Neuron (in vitro differentiated cells): ENCODE results near the gene ARL10.

ENCODE experiments used
- H2AFZ ChIP-seq: one replicate; pipeline ENCODE4 v1.6.1; 2013; ENCODE audit warnings: low read depth, mild to moderate bottlenecking, inconsistent platforms, low read length, moderate library complexity
- H3K27me3 ChIP-seq: one replicate; pipeline ENCODE4 v1.6.1; 2013; ENCODE audit warnings: low read length; ENCODE audit not compliant: insufficient read depth
- H3K36me3 ChIP-seq: one replicate; pipeline ENCODE4 v1.6.1; 2013; ENCODE audit warnings: low read length; ENCODE audit not compliant: insufficient read depth
- H3K4me1 ChIP-seq: one replicate; pipeline ENCODE4 v1.6.1; 2013; ENCODE audit warnings: low read length; ENCODE audit not compliant: insufficient read depth
- H3K4me3 ChIP-seq: 2 replicates; pipeline ENCODE4 v1.5.1; 2013; ENCODE audit warnings: mild to moderate bottlenecking, low read length, moderate library complexity
- H3K9me3 ChIP-seq: one replicate; pipeline ENCODE4 v1.6.1; 2013; ENCODE audit warnings: low read length

Gene ARL10

GRCh38 chr5:176352116-176352878 is 13.0 kb upstream of the ARL10 start:
- H3K36me3 ChIP-seq = peaks cover 92% of the 10 kb centered on the region
- no peaks in the 10 kb centered on the region for H3K4me1 ChIP-seq
- H3K27me3 ChIP-seq = no peaks in the 10 kb centered on the region
- H3K9me3 ChIP-seq = peaks cover 2% of the 10 kb centered on the region
- no peak overlapping the region for H3K4me3 ChIP-seq
- H2AFZ ChIP-seq = no peak overlapping the region

- H3K4me1 ChIP-seq = no peaks in the 10 kb centered on the region
- peaks cover 86% of the 10 kb centered on the region for H3K36me3 ChIP-seq
- H2AFZ ChIP-seq = no peak overlapping the region
These were observed 11.8 kb upstream of the ARL10 start for GRCh38 chr5:176353533-176353932.

GRCh38 chr5:176355400-176356178 is 9.7 kb upstream of the ARL10 start:
- Histone ChIP-seq H2AFZ (no peak overlapping the region), H3K36me3 (peaks cover 72% of the 10 kb centered on the region), H3K4me3 (no peak overlapping the region), H3K4me1 (no peaks in the 10 kb centered on the region), H3K27me3 (no peaks in the 10 kb centered on the region), H3K9me3 (peaks cover 2% of the 10 kb centered on the region)

More at GRCh38 chr5:176353533-176353932, 11.8 kb upstream of the ARL10 start:
- Histone ChIP-seq H3K4me3 (no peak overlapping the region), H3K9me3 (peaks cover 2% of the 10 kb centered on the region), H3K27me3 (no peaks in the 10 kb centered on the region)

GRCh38 chr5:176356179-176356566 is 9.1 kb upstream of the ARL10 start:
- Histone ChIP-seq H3K9me3 (peaks cover 2% of the 10 kb centered on the region), H3K36me3 (peaks cover 69% of the 10 kb centered on the region), H3K27me3 (no peaks in the 10 kb centered on the region)

GRCh38 chr5:176359658-176360057 is 5.6 kb upstream of the ARL10 start:
- Histone ChIP-seq H2AFZ (no peak overlapping the region), H3K36me3 (peaks cover 36% of the 10 kb centered on the region), H3K27me3 (no peaks in the 10 kb centered on the region), H3K4me3 (peak overlapping the region; percentile 14), H3K4me1 (no peaks in the 10 kb centered on the region), H3K9me3 (no peaks in the 10 kb centered on the region)

More at GRCh38 chr5:176356179-176356566, 9.1 kb upstream of the ARL10 start:
- no peak overlapping the region for H2AFZ ChIP-seq
- no peak overlapping the region for H3K4me3 ChIP-seq
- no peaks in the 10 kb centered on the region for H3K4me1 ChIP-seq

GRCh38 chr5:176360894-176361436 is 4.3 kb upstream of the ARL10 start:
- peak overlapping the region; percentile 79 for H3K4me3 ChIP-seq
- H3K36me3 ChIP-seq = peaks cover 25% of the 10 kb centered on the region
- H3K9me3 ChIP-seq = no peaks in the 10 kb centered on the region
- peak overlapping the region; percentile 56 for H2AFZ ChIP-seq
- H3K4me1 ChIP-seq = no peaks in the 10 kb centered on the region
- no peaks in the 10 kb centered on the region for H3K27me3 ChIP-seq

GRCh38 chr5:176361437-176362232 is 3.7 kb upstream of the ARL10 start, which contains the start of gene KIAA1191:
KIAA1191 (minus strand) TSS chr5:176361764; CDS start chr5:176359508, 2,256 bp downstream.
- Histone ChIP-seq H3K27me3 (no peaks in the 10 kb centered on the region), H3K36me3 (peaks cover 20% of the 10 kb centered on the region), H2AFZ (peak within 1 kb of the TSS; percentile 56), H3K9me3 (no peaks in the 10 kb centered on the region), H3K4me3 (peak within 1 kb of the TSS; percentile 79), H3K4me1 (no peaks in the 10 kb centered on the region)

- Histone ChIP-seq H3K9me3 (no peaks in the 10 kb centered on the region), H3K4me3 (peak overlapping the region; percentile 79), H3K27me3 (no peaks in the 10 kb centered on the region), H3K36me3 (peaks cover 18% of the 10 kb centered on the region), H2AFZ (peak overlapping the region; percentile 46), H3K4me1 (no peaks in the 10 kb centered on the region)
These were observed 3.1 kb upstream of the ARL10 start for GRCh38 chr5:176362233-176362490.

- Histone ChIP-seq H3K4me1 (no peaks in the 10 kb centered on the region), H3K9me3 (no peaks in the 10 kb centered on the region), H3K27me3 (no peaks in the 10 kb centered on the region), H3K4me3 (peak overlapping the region; percentile 93), H3K36me3 (peaks cover 15% of the 10 kb centered on the region), H2AFZ (peak overlapping the region; percentile 97)
These were observed 429 bp upstream of the ARL10 start for GRCh38 chr5:176364765-176365350.

GRCh38 chr5:176366232-176366894 is 1.1 kb downstream of the ARL10 start:
- peaks cover 19% of the 10 kb centered on the region for H3K36me3 ChIP-seq
- no peaks in the 10 kb centered on the region for H3K4me1 ChIP-seq
- peak overlapping the region; percentile 97 for H2AFZ ChIP-seq
- no peaks in the 10 kb centered on the region for H3K9me3 ChIP-seq
- H3K4me3 ChIP-seq = peak overlapping the region; percentile 93
- H3K27me3 ChIP-seq = no peaks in the 10 kb centered on the region

GRCh38 chr5:176368726-176369125 is 3.4 kb downstream of the ARL10 start:
- Histone ChIP-seq H3K36me3 (peaks cover 30% of the 10 kb centered on the region), H3K4me1 (no peaks in the 10 kb centered on the region), H3K4me3 (no peak overlapping the region), H2AFZ (no peak overlapping the region), H3K27me3 (no peaks in the 10 kb centered on the region), H3K9me3 (no peaks in the 10 kb centered on the region)
